T-helper 2 cell (primary cell): ENCODE measurements around the gene LACTB.

Experiments
- DNase-seq, 5 experiments: peaks; one replicate each; pipeline versions ENCODE4 v3.0.0 to v3.0.0-alpha.2; 2012 to 2022

LACTB gene

GRCh38 chr15:63134245-63134985 is 12.8 kb downstream of the LACTB start:
- DNase-seq = no peak

DNA sequence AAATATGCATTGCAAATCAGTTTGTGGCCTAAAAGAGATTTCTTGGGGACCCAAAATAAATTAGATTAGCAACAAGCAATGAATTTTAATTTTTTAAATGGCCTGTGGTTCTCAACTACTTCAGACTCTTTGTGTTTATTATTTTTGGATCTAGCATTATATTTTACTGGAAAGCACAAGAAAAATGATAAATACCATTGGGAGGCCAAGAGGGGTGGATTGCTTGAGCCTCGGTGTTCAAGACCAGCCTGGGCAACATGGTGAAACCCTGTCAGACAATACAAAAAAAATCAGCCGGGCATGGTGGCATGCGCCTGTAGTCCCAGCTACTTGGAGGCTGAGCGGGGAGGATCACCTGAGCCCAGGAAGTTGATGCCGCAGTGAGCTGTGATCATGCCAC is 13.6 kb downstream of the LACTB start:
- no peak for DNase-seq

GRCh38 chr15:63135804-63136203 is 14.1 kb downstream of the LACTB start:
- DNase-seq = peak in 1 of 5 experiments; percentile 22

DNA sequence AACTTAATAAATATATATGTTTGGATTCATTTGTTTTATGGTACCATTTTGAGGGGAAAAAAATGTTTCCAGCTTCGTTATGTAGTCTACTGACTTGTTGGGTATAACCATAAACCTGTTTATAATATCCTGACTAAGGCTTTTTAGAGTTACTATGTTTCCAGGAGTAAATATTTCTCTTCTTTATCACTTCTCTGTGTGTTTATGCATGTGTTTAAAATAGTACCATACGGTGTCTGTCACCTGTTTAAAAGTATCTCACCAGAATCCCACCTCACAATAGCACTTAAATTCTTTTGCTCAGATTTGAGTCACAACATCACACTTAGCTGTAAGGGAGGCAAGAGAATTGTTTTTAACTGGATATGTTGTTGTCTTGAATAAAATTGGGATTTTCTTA is 15.1 kb downstream of the LACTB start:
- no peak for DNase-seq

DNA sequence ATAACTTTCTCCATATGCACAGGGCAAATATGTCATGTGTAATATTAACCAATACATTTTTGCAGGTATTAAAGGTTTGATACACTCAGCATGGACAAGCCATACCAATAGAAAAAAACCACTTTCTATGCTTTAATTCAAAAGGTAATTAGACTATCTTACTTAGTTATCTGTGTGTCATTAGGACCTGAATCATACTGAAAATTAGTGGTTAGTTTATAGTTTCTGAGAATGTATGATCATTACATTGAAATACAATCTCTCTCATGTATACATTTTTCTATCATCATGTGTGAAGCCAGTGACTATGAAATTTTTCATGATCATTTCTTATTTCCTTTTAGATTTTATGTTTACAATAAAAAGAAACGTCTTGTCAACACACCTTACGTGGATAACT is 19.3 kb downstream of the LACTB start:
- DNase-seq = no peak

DNA sequence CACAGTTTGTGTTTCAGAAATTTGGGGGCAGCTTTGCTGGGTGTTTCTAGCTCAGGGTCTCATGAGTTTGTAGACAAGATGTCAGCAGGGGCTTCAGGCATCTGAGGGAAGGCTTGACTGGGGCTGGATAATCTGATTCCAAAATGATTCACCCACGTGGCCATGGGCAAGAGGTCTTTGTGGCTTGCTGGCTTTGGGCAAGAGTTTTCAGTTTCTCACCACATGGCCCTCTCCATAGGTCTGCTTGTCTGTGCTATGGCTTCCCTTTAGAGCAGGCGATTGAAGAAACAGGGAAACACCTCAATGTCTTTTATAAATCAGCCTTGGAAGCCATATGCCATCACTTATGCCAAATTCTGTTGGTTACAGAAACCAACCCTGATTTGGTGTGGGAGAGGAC is 23.8 kb downstream of the LACTB start:
- no peak for DNase-seq

GRCh38 chr15:63146684-63147083 is 25.0 kb downstream of the LACTB start:
- DNase-seq = no peak

DNA sequence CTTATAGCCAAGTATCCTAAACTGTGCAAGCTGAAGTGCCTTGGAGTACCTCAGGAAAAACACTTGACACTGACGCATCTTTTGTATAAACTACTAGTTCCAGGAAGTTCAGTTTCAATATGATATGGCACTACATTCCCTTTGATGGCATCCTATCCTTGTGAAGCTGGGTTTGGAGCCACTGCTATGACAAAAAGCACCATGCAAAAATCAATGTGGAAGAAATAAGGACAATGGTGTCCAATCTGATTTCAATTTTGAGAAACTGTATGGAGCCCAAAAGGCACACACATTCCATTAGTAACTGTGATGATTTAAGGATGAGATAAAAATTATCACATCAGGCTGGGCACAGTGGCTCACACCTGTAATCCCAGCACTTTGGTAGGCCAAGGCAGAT is 30.0 kb downstream of the LACTB start:
- DNase-seq = no peak

- DNase-seq = no peak
Observed at GRCh38 chr15:63155486-63155885, 33.8 kb downstream of the LACTB start.

DNA sequence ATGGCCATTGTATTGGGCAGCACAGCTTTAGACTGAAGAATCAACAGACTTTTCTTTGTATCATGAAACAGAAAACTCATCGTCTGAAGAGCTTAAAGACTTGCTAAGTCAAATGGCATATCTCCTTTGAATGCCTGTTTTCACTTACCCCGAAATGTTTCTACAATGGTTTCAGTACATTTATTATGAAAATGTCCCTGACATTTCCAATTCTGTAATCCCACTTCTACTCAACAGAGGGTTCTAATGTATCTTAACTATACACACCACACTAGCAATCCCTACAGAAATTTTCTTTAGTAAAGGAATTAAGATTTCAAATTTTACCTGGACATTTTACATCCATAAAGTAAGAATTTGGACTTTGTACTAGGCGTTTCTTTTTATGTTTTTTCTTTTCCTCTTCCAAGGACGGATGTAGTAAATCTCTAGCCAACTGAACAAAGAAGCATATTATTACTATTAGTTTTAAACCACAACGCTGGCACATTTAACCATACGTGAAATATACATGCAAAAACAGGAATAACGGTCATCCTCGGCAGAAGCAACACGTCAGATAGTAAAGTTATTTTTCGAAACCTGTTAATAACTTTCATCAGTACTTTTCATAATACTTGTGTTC is 34.5 kb downstream of the LACTB start:
- no peak for DNase-seq

GRCh38 chr15:63156755-63157117 is 35.1 kb downstream of the LACTB start:
- DNase-seq = peak in 2 of 5 experiments; percentile 4 to 38

DNA sequence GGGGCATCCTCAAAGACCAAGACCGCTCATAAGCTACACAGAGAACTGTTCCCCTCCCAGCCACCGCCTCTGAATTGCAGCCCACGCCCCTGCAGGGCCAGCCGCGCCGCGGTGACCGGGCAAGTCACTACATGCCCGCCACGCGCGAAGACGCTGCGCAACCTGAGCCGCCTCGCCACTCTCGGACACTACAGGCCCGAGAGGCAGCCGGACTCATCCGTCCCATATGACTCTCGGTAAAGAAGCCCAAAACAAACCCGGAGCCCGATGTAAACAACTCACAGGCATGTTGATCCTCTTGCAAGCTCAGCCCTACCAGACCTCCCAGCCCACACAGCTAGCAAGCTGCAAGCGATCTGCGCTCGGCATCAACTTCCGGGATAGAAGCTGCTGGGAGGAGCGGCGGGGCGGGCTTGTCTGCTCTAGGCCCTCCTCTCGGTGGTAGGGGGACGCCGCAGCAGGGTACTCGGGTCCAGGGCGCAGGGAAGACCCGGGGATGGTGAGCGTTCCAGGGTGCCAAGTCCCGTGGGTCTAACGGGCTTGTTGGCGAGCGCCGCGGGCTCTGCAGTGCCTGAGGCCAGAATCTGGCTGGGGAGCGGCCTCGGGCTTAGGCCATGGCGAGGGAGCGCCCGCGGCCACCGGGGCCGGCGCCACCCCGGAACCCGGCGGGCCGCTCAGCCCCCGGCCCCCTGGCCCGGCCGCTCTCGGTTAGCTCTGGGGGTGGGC is 35.6 kb downstream of the LACTB start, which contains the start of gene RPS27L:
Gene RPS27L (minus strand): TSS at position 360 of the 726 bp plus-strand sequence. CDS start 72 bp downstream, at position 288.
- DNase-seq = peak; percentile 69 to 96 (median 81)

DNA sequence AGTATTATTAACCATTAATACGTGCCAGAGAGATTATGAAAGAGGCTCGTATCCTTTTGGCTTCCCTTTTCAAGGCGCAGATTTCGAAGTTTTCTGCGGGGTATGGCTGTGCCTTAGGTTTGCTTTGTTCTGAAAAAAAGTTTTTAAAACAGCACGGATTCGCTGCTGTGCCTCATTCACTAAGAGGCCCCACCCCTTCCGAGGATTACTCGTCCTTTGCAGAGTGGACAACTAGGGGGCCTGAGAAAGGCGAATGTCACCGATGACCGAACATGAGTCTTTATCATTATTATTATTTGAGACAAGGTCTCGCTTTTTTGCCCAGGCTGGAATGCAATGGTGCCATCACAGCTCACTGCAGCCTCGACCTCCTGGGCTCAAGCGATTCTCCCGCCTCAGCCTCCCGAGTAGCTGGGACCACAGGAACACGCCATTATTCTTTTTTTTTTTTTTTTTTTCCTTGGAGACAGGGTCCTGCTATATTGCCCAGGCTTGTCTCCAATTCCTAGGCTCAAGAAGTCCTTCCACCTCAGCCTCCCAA is 36.3 kb downstream of the LACTB start:
- peak in 1 of 5 experiments; percentile 57 for DNase-seq

GRCh38 chr15:63160638-63161037 is 39.0 kb downstream of the LACTB start:
- DNase-seq = no peak

GRCh38 chr15:63163217-63163616 is 41.6 kb downstream of the LACTB start:
- no peak for DNase-seq

DNA sequence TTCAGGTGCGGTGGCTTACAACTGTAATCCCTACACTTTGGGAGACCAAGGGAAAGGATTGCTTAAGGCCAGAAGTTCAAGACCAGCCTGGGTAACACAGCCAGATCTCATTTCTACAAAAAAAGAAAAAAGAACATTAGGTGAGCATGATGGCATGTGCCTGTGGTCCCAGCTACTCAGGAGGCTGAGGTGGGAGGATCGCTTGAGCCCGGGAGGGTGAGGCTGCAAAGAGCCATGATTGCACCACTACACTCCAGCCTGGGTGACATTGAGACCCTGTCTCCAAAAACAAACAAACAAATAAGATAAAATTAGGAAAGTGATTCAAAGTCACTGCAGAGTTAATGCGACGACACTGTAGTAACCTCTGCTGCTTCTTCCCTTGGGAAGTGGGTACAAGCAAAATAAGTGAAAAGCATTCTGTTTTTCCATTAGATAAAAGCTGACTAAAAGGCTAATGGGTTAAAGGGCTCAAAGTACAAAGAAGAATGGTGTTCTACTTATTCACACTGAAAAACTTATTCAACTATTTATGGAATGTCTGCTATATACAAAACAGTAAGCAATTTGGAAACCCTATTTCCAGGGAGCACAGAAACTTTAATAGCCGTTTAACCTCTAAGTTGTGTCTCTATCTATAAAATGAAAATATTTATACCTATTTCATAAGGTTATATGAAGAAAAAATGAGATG is 43.7 kb downstream of the LACTB start:
- DNase-seq = no peak

GRCh38 chr15:63166219-63166618 is 44.6 kb downstream of the LACTB start:
- no peak for DNase-seq

DNA sequence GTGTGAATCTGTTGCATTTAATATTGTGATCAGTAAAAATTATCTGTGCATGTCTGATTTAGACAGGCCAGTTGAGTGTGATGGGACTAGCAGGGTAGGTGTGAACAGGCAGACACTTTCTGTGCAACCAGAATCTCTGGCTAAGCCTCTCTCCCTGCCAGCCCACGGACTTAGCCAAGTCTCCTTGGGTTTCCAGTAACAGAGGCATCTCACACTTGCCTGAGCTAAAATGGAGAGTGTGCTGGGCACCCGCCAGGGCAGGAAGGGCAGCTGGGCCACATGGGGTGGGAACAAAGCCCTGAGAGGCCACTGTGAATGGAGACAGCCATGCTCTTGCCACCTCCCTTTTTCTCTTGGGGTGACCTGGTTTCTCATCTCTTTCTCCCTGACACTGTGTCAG is 48.1 kb downstream of the LACTB start:
- DNase-seq = no peak

- no peak for DNase-seq
Observed at GRCh38 chr15:63172376-63172775, 50.7 kb downstream of the LACTB start.

GRCh38 chr15:63172851-63173451 is 51.3 kb downstream of the LACTB start:
- no peak for DNase-seq

GRCh38 chr15:63176302-63176701 is 54.6 kb downstream of the LACTB start:
- no peak for DNase-seq

DNA sequence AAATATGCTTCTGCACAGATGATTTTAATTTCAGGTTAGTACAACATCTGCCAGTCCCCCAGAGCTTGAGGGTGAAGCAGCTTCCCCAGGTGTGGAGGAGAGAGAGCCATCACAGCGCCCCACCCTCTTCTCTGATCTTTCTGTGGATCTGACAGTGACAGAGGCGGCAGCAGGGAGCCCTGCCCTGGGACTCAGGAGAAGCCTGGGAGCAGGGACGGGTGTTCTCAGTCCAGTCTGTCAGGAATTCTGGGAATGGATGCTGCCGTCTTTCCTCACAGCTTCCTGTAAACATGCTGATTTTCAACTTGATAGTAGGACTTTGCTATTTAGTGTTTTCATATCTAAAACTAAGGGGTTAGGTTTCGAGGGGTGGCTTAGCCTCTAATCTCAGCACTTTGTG is 56.4 kb downstream of the LACTB start:
- DNase-seq = no peak
